Gastrocnemius medialis (tissue), 4 donors: Measurements from ENCODE around the gene ZMYND8. TPM values are rescaled to one million over a fixed set of nuclear protein-coding genes. Genes with fewer than 3 reads are reported as not detected.

Experiments
- ATAC-seq, 2 donors: fragments of 150-250 bp; one replicate each; pipeline ENCODE4 v1.9.1; 2016
- DNase-seq, 2 donors: peaks; one replicate each; pipeline ENCODE4 v3.0.0-alpha.2; 2019
- H3K27ac ChIP-seq, 4 donors: fragments of 200-600 bp; sonication (generic); 1 replicate in 1 of 4; 2 replicates in 3 of 4; pipeline ENCODE4 v1.5.1; 2016 to 2018; ENCODE audit warnings: mild to moderate bottlenecking in 2 of 4, moderate library complexity in 1 of 4
- H3K27me3 ChIP-seq, 3 donors: fragments of 200-600 bp; sonication (generic) in 2 of 3; 1 replicate in 1 of 3; 2 replicates in 2 of 3; pipeline versions ENCODE4 v1.5.1 to v1.6.0; 2016 to 2019; ENCODE audit warnings: mild to moderate bottlenecking in 1 of 3, moderate library complexity in 1 of 3
- H3K36me3 ChIP-seq, 2 donors: fragments of 200-600 bp; sonication (generic) in 1 of 2; one replicate each; pipeline ENCODE4 v1.5.1; 2017 to 2018
- H3K4me1 ChIP-seq, 2 donors: fragments of 200-600 bp; sonication (generic) in 1 of 2; one replicate each; pipeline ENCODE4 v1.5.1; 2016 to 2017; ENCODE audit warnings: mild to moderate bottlenecking in 2 of 2
- H3K4me3 ChIP-seq, 4 donors: fragments of 200-600 bp; sonication (generic) in 3 of 4; 1 replicate in 1 of 4; 2 replicates in 3 of 4; pipeline ENCODE4 v1.5.1; 2016 to 2019; ENCODE audit warnings: mild to moderate bottlenecking in 2 of 4
- H3K9me3 ChIP-seq, 3 donors: fragments of 200-600 bp; sonication (generic) in 2 of 3; 1 replicate in 1 of 3; 2 replicates in 2 of 3; pipeline ENCODE4 v1.5.1; 2016 to 2019
- CTCF ChIP-seq, 5 experiments: fragments of 450-650 bp in 3 of 5; fragments of 200-600 bp in 2 of 5; sonication (generic) in 2 of 5; IDR thresholded peaks in 4 of 5; conservative IDR thresholded peaks in 1 of 5; 1 replicate in 4 of 5; 2 replicates in 1 of 5; pipeline ENCODE4 v1.5.1; 2016 to 2019; ENCODE audit warnings: antibody characterized with exemption in 5 of 5, mild to moderate bottlenecking in 3 of 5, moderate library complexity in 3 of 5
- POLR2A ChIP-seq, 2 donors: fragments of 450-650 bp; IDR thresholded peaks; one replicate each; pipeline ENCODE4 v1.6.1; 2017; ENCODE audit warnings: antibody characterized with exemption in 2 of 2, mild to moderate bottlenecking in 2 of 2, moderate library complexity in 2 of 2
- in situ Hi-C, 4 donors: fragments of 200-750 bp; cut with MboI; loops; one replicate each; pipeline versions ENCODE4 v1.15.0 to v1.8.0; 2017; ENCODE audit warnings: low sequenced_read_pairs in 4 of 4
- intact Hi-C: fragments of 100-400 bp; cut with DNase I; formaldehyde crosslinking; loops from one replicate; pipeline ENCODE4 v1.15.1; 2023; ENCODE audit warnings: low total_unique reads
- total RNA-seq, 4 donors: library from RNA; depleted of rRNA; stranded (reverse); fragments of >200 nt; gene quantifications; one replicate each; pipeline versions ENCODE4 v1.1.0 to v1.2.3, GENCODE V29; 2016

The ZMYND8 gene
- total RNA-seq, 4 donors from 2014 or later, result 15.1 to 32.2 (median 19.7) TPM

GRCh38 chr20:47354464-47354713, 2.1 kb downstream of the ZMYND8 start:
- peak overlapping the region; percentile 96 to 100 (median 97) for H3K27ac ChIP-seq
- in situ Hi-C loops, result no loop called here
- H3K4me3 ChIP-seq, result peak overlapping the region in 3 of 4 donors; percentile 40 to 52 (median 46)

GRCh38 chr20:47353692-47354463, 2.6 kb downstream of the ZMYND8 start:
- Histone ChIP-seq H3K36me3 (no peaks in the 10 kb centered on the region), H3K9me3 (no peaks in the 10 kb centered on the region), H3K4me1 (peaks cover 98 to 100% of the 10 kb centered on the region in 2 donors), H3K4me3 (peak overlapping the region in 3 of 4 donors; percentile 43 to 52 (median 46)), H3K27me3 (no peaks in the 10 kb centered on the region), H3K27ac (peak overlapping the region; percentile 96 to 100 (median 97))
- intact Hi-C loops (loop anchor here (5.0 kb wide), 1 partner anchor 1518 kb away; no protein-coding TSS in a partner anchor), in situ Hi-C loops (no loop called here)
- DNase-seq (no peak), ATAC-seq (no peak)
- TF ChIP-seq POLR2A (IDR thresholded peaks at IDR 0.05) (no peak), CTCF (IDR thresholded peaks at IDR 0.05 in 4 of 5, conservative IDR thresholded peaks at IDR 0.05 in 1 of 5) (no peak)

More at GRCh38 chr20:47354464-47354713, 2.1 kb downstream of the ZMYND8 start:
- no peaks in the 10 kb centered on the region for H3K9me3 ChIP-seq
- no peaks in the 10 kb centered on the region for H3K36me3 ChIP-seq
- no peak for DNase-seq
- TF ChIP-seq POLR2A (IDR thresholded peaks at IDR 0.05) (no peak), CTCF (IDR thresholded peaks at IDR 0.05 in 4 of 5, conservative IDR thresholded peaks at IDR 0.05 in 1 of 5) (no peak)
- peaks cover 98 to 100% of the 10 kb centered on the region in 2 donors for H3K4me1 ChIP-seq
- no peak for ATAC-seq
- intact Hi-C loops, result loop anchor here (5.0 kb wide), 1 partner anchor 1518 kb away; no protein-coding TSS in a partner anchor
- H3K27me3 ChIP-seq, result no peaks in the 10 kb centered on the region

- peaks cover 98 to 100% of the 10 kb centered on the region in 2 donors for H3K4me1 ChIP-seq
- no peaks in the 10 kb centered on the region for H3K9me3 ChIP-seq
- intact Hi-C loops (loop anchor here (5.0 kb wide), 1 partner anchor 1519 kb away; no protein-coding TSS in a partner anchor), in situ Hi-C loops (no loop called here)
- ATAC-seq, result no peak
- TF ChIP-seq CTCF (IDR thresholded peaks at IDR 0.05 in 4 of 5, conservative IDR thresholded peaks at IDR 0.05 in 1 of 5) (no peak), POLR2A (IDR thresholded peaks at IDR 0.05) (no peak)
- H3K27me3 ChIP-seq, result no peaks in the 10 kb centered on the region
- peak overlapping the region; percentile 37 to 46 (median 40) for H3K4me3 ChIP-seq
- H3K27ac ChIP-seq, result peak overlapping the region; percentile 96 to 100 (median 97)
- H3K36me3 ChIP-seq, result no peaks in the 10 kb centered on the region
- DNase-seq, result no peak
Measured at GRCh38 chr20:47353239-47353691, 3.2 kb downstream of the ZMYND8 start.

DNA sequence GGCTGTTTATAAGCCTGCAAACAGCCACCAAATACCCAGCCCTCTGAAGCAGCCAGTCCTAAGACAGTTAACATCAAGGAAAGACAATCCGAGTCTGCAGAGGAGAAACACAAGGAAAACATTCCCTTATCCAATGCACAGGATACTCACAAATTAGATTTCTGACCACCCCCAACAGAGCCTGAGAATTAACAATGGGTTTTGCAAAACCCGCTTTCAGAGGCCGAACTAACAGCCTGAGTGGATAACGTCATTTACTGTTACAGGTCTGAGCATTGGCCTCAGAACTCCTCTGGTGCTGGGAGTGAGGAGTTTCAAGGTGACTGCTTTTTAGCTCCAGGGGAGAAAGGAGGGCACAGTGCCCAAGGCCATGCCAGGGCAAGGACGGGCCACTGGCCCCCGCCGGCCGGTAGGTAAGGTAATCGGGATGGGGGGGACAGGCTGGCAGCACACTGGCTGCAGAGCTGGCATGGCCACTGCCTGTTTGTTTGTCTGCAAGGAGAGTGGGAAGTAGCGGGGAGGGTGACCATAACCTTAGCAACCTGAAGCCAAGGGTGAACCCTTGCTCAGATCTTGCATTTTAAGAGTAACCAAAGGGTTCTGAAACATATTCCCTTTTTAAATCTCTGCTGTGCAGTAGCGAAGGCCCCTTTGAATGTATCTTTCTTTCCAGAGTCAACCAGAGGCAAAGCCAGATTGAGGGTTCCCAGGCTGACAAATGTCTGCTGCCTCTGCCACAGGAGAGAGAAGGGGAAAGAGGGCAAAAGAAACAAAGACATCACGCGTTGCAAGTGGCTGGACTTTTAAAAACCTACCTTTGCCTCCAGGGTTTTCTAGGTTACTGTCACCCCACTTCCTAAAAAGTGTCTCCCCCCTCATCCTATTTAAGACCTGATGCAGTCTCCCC, 3.9 kb downstream of the ZMYND8 start:
- intact Hi-C loops (loop anchor here (5.0 kb wide), 1 partner anchor 1520 kb away; no protein-coding TSS in a partner anchor), in situ Hi-C loops (no loop called here)
- DNase-seq, result peak in 1 of 2 donors; percentile 62

More for the DNA sequence above, 3.9 kb downstream of the ZMYND8 start:
- Histone ChIP-seq H3K4me3 (peak overlapping the region; percentile 37 to 43 (median 38)), H3K27me3 (no peaks in the 10 kb centered on the region), H3K4me1 (peaks cover 98 to 100% of the 10 kb centered on the region in 2 donors), H3K36me3 (no peaks in the 10 kb centered on the region), H3K27ac (peak overlapping the region; percentile 96 to 100 (median 97)), H3K9me3 (no peaks in the 10 kb centered on the region)
- TF ChIP-seq POLR2A (IDR thresholded peaks at IDR 0.05) (no peak), CTCF (IDR thresholded peaks at IDR 0.05 in 4 of 5, conservative IDR thresholded peaks at IDR 0.05 in 1 of 5) (no peak)
- ATAC-seq, result peak in 1 of 2 donors; percentile 13
